BJ (cell line): ENCODE measurements around the gene RAB27A. TPM values are rescaled to one million over a fixed set of nuclear protein-coding genes. Genes with fewer than 3 reads are reported as not detected.
A peak's percentile ranks its signal among the peaks of the same experiment; 100 is the strongest.

Source experiments
- CTCF ChIA-PET: fragments of 350-600 bp; formaldehyde crosslinking; extraction: SDS; loops from one replicate; lab custom pipeline; 2021; ENCODE audit warnings: antibody characterized with exemption, inconsistent platforms; lab: Yijun Ruan, JAX
- POLR2A ChIA-PET: fragments of 300-600 bp; sonication (Branson Sonifier 250); formaldehyde crosslinking; extraction: SDS; loops from one replicate; lab custom pipeline; 2021; ENCODE audit warnings: antibody characterized with exemption; lab: Charles Lee
- DNase-seq: peaks from one replicate; pipeline ENCODE4 v3.0.0-alpha.2; 2011; ENCODE audit warnings: low read depth
- H3K27me3 ChIP-seq: 2 replicates; pipeline ENCODE4 v1.6.0; 2011; ENCODE audit warnings: low read length; ENCODE audit not compliant: control insufficient read depth, insufficient read depth
- H3K36me3 ChIP-seq: 2 replicates; pipeline ENCODE4 v1.5.1; 2011; ENCODE audit warnings: low read length; ENCODE audit not compliant: control insufficient read depth, insufficient read depth
- H3K4me3 ChIP-seq: 2 replicates; pipeline ENCODE4 v1.5.1; 2011; ENCODE audit warnings: low read depth, mild to moderate bottlenecking, control low read depth, low read length
- polyA plus RNA-seq: library from polyadenylated mRNA; depleted of rRNA; stranded (reverse); fragments of >200 nt; gene quantifications from 2 replicates; pipeline ENCODE4 v1.2.3, GENCODE V29; 2011; rRNA removed
- TF ChIP-seq, protein P1 (sequence below): IDR thresholded peaks from 2 replicates; pipeline ENCODE4 v1.5.1; 2011; ENCODE audit warnings: low read depth, mild to moderate bottlenecking, control low read depth, inconsistent platforms, low read length, moderate library complexity; ENCODE audit not compliant: insufficient read depth

Gene RAB27A
- polyA plus RNA-seq, 1 experiment = 12.1 TPM

DNA sequence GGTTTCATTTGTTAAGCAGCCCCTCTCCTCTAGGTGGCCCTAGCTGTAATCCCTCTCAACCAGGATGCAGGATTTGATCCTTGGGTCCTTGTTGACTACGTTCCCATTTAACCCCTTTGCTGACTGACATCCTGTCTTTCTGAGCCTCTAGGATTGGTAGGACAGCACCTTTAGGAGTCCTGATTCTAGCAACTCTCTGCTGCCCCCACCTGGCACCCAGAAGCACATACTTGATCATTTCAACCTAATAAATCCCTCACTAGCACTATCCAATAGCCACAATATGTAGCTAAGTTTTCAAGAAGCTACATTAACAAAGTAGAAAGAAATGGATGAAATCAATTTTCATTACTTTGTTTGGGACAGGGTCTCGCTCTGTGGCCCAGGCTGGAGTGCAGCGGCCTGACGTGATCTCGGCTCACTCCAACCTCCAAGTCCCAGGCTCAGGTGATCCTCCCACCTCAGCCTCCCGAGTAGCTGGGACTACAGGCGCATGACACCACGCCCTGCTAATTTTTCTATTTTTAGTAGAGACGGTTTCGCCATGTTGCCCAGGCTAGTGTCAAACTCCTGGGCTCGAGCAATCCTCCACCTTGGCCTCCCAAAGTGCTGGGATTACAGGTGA, 121.2 kb downstream of the RAB27A start:
- Histone ChIP-seq H3K27me3 (no peaks in the 10 kb centered on the region), H3K4me3 (no peak overlapping the region), H3K36me3 (no peaks in the 10 kb centered on the region)
- ChIA-PET POLR2A (no interaction called here), CTCF (interaction anchor here (0.8 to 2.3 kb wide), 10 partner anchors 8 to 35 kb away, joined by 3 to 13 read pairs (median 4); no protein-coding TSS in a partner anchor)
- TF ChIP-seq, protein P1, sequence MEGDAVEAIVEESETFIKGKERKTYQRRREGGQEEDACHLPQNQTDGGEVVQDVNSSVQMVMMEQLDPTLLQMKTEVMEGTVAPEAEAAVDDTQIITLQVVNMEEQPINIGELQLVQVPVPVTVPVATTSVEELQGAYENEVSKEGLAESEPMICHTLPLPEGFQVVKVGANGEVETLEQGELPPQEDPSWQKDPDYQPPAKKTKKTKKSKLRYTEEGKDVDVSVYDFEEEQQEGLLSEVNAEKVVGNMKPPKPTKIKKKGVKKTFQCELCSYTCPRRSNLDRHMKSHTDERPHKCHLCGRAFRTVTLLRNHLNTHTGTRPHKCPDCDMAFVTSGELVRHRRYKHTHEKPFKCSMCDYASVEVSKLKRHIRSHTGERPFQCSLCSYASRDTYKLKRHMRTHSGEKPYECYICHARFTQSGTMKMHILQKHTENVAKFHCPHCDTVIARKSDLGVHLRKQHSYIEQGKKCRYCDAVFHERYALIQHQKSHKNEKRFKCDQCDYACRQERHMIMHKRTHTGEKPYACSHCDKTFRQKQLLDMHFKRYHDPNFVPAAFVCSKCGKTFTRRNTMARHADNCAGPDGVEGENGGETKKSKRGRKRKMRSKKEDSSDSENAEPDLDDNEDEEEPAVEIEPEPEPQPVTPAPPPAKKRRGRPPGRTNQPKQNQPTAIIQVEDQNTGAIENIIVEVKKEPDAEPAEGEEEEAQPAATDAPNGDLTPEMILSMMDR = peak; percentile 85
- no peak for DNase-seq

DNA sequence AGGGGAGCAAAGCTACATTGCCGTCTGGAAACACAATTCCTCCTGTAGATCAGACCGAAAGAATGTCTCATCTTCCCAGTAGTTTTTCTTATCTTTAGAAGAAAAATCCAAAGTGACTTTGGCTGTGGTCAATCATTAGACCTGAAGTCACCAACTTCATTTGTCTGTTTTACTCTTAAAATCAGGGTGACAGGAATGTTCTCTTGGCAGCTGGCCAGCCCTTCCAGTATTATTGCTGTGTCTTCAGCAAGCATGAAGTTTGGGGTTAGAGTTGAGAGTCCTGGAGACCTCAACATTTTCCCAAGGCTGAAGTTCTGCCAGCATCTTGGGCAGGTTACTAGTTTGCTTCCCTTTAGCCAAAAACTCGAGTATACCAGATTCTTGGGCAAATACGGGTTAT, 125.3 kb downstream of the RAB27A start:
- no peaks in the 10 kb centered on the region for H3K36me3 ChIP-seq
- ChIA-PET POLR2A (no interaction called here), CTCF (no interaction called here)

More for the DNA sequence above, 125.3 kb downstream of the RAB27A start:
- TF ChIP-seq, protein P1 = no peak
- Histone ChIP-seq H3K4me3 (no peak overlapping the region), H3K27me3 (no peaks in the 10 kb centered on the region)
- no peak for DNase-seq

Other genes with a start within 250 kb of the RAB27A start
- gene RSL24D1, start 92.9 kb downstream of the RAB27A start, polyA plus RNA-seq = 32.0 and 88.4 TPM in 2 replicates
- gene PIGBOS1, start 29.3 kb upstream of the RAB27A start, polyA plus RNA-seq = 12.2 and 16.0 TPM in 2 replicates
- 10.1 and 18.5 TPM in 2 replicates for gene PIGB, start 29.4 kb upstream of the RAB27A start, polyA plus RNA-seq
- gene CCPG1, start 118.5 kb upstream of the RAB27A start, polyA plus RNA-seq = 33.8 and 79.0 TPM in 2 replicates
- 1.4 and 2.8 TPM in 2 replicates for gene PIERCE2, start 118.7 kb upstream of the RAB27A start, polyA plus RNA-seq
- gene DNAAF4, start 218.4 kb upstream of the RAB27A start, polyA plus RNA-seq = 1.0 and 1.1 TPM in 2 replicates